HL-60 (cell line): ENCODE results near the gene EID3.

Experiments
- DNase-seq, 2 experiments: peaks; one replicate each; pipeline ENCODE4 v3.0.0-alpha.2; 2010 to 2020; ENCODE audit warnings: low read depth in 1 of 2, low spot score in 1 of 2
- H3K27ac ChIP-seq: fragments of 250-450 bp; sonication (Bioruptor Pico); replicated peaks from 2 replicates; pipeline ENCODE4 v1.5.1; 2020; ENCODE audit warnings: mild to moderate bottlenecking, moderate library complexity
- H3K27me3 ChIP-seq: fragments of 250-450 bp; sonication (Bioruptor Pico); 2 replicates; pipeline ENCODE4 v1.5.1; 2021; ENCODE audit warnings: mild to moderate bottlenecking, moderate library complexity; ENCODE audit not compliant: insufficient read depth, poor library complexity, severe bottlenecking
- H3K4me3 ChIP-seq: replicated peaks from 2 replicates; pipeline ENCODE4 v1.5.1; 2011; ENCODE audit warnings: mild to moderate bottlenecking, control low read depth, low read length; ENCODE audit not compliant: insufficient read depth
- GABPA ChIP-seq: IDR thresholded peaks from 2 replicates; pipeline ENCODE4 v1.6.1; 2012; ENCODE audit warnings: low read depth
- POLR2AphosphoS5 ChIP-seq: IDR thresholded peaks from 2 replicates; pipeline ENCODE4 v1.6.1; 2012; ENCODE audit warnings: low read depth
- REST ChIP-seq: IDR thresholded peaks from 2 replicates; pipeline ENCODE4 v1.6.1; 2012; ENCODE audit warnings: low read depth; ENCODE audit not compliant: insufficient replicate concordance
- SPI1 ChIP-seq: IDR thresholded peaks from 2 replicates; pipeline ENCODE4 v1.6.1; 2012; ENCODE audit warnings: low read depth, mild to moderate bottlenecking, borderline replicate concordance
- TF ChIP-seq, protein P1 (sequence below): IDR thresholded peaks from one replicate; pipeline ENCODE4 v1.5.1; 2011; ENCODE audit warnings: low read length, control low read depth, inconsistent platforms; ENCODE audit not compliant: insufficient read depth

Gene EID3

GRCh38 chr12:104316936-104317335 is 13.4 kb downstream of the EID3 start:
- H3K27ac ChIP-seq = no peak overlapping the region
- DNase-seq = no peak
- TF ChIP-seq REST (no peak), POLR2AphosphoS5 (no peak), SPI1 (no peak), GABPA (no peak)
- TF ChIP-seq, protein P1, sequence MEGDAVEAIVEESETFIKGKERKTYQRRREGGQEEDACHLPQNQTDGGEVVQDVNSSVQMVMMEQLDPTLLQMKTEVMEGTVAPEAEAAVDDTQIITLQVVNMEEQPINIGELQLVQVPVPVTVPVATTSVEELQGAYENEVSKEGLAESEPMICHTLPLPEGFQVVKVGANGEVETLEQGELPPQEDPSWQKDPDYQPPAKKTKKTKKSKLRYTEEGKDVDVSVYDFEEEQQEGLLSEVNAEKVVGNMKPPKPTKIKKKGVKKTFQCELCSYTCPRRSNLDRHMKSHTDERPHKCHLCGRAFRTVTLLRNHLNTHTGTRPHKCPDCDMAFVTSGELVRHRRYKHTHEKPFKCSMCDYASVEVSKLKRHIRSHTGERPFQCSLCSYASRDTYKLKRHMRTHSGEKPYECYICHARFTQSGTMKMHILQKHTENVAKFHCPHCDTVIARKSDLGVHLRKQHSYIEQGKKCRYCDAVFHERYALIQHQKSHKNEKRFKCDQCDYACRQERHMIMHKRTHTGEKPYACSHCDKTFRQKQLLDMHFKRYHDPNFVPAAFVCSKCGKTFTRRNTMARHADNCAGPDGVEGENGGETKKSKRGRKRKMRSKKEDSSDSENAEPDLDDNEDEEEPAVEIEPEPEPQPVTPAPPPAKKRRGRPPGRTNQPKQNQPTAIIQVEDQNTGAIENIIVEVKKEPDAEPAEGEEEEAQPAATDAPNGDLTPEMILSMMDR = no peak
- H3K27me3 ChIP-seq = no peaks in the 10 kb centered on the region
- no peak overlapping the region for H3K4me3 ChIP-seq

DNA sequence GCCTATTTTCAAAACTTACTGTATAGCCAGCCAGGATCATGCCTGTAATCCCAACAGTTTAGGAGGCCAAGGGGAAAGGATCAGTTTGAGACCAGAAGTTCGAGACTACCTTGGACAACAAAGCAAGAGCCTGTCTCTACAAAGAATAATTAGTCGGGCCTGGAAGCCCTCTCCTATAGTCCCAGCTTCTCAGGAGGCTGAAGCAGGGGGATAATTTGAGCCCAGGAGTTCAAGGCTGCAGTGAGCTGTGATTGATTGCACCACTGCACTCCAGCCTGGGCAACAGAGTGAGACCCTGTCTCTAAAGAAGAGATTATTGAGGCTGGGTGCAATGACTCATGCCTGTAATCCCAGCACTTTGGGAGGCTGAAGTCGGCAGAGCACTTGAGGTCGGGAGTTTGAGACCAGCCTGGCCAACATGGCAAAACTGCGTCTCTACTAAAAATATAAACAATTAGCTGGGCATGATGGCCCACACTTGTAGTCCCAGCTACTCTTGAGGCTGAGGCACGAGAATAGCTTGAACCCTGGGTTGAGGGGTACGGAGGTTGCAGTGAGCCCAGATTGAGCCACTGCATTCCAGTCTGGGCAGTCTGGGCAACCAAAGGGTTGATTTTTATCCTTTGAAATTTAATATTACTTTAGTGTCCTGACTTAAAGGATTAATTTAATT is 14.1 kb downstream of the EID3 start:
- H3K4me3 ChIP-seq = no peak overlapping the region
- no peak overlapping the region for H3K27ac ChIP-seq

DNA sequence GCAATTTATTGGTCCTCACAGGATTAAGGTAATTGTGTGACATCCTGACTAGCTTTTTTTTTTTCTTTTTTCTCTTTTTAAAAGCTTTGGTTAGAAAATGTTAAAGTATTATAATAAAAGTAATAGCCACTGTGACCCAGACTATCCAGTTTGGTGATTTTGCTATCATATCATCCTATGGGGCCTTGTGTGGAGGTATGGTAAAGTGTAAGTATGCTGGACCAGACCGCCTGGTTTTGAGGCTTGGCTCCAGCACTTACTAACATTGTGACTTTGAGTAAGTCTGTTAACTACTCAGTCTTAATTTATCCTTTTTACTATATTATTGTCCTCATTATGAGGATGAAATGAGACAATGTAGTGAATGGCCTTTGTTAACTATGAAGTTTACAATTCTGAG is 15.5 kb downstream of the EID3 start:
- DNase-seq = no peak
- H3K4me3 ChIP-seq = no peak overlapping the region
- H3K27me3 ChIP-seq = no peaks in the 10 kb centered on the region
- TF ChIP-seq GABPA (no peak), SPI1 (no peak), REST (no peak), POLR2AphosphoS5 (no peak)
- TF ChIP-seq, protein P1 = no peak
- no peak overlapping the region for H3K27ac ChIP-seq

More for the DNA sequence above, 14.1 kb downstream of the EID3 start:
- DNase-seq = no peak
- TF ChIP-seq GABPA (no peak), SPI1 (no peak), REST (no peak)
- TF ChIP-seq, protein P1 = no peak
- no peaks in the 10 kb centered on the region for H3K27me3 ChIP-seq
